Limb (tissue), 2 donors: ENCODE measurements around the gene RBMS3.
A peak's percentile ranks its signal among the peaks of the same experiment; 100 is the strongest.
"Not testable (repeated sequence)": the region's sequence is repeated elsewhere in the genome, so short reads cannot be mapped to it uniquely, and the experiment has no call there.

ENCODE experiments used
- DNase-seq, 2 donors: peaks; one replicate each; pipeline ENCODE4 v3.0.0-alpha.2; 2016; ENCODE audit errors: extremely low spot score in 2 of 2

RBMS3 gene

DNA sequence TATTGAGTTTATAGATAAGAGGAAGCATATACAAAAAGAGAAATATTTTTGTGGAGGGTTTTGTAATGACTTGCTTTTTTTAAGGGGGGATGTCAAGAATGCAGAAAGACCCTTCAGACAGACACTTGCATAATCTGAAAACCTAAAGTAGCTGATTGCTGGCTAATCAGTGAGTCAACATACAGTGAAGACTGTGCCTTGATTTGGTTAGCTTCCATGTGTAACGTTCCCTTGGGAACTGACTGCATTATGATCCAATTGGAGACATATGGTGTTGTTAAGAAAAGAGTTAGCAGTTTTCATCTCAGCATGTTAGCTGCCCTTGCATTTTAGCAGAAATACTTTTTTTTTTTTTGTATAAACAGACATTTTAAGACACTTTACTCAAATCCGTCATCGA, 483.2 kb downstream of the RBMS3 start:
- DNase-seq: peak in 1 of 2 donors; percentile 39

DNA sequence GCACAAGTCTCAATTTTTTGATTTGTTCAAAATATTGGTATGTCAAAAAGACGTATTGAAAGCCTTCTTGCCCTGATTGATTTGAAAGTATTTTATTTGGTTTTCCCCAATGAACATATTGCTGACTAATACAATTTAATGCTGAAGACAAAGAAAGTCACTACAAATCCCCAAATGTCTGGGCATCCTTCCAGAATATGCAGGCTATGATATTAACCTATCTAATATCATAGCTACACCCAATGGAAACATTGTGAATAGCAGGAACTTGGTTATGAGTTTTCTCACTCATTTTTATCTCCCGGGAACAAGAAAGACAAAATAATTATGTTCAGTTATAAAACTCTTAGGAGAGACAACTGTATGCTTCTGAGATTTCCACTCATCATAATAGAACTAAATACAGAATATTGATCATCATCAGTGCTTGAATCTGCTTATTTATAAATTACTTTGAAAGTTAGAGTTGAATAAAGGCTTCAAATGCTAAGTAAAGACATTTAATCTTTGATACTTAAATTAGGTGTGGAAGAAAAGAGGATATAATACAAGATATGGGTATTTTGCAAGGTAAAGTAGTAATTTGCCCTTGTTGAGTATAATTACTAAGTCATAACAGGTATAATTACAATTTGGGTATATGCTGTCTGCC, 483.9 kb downstream of the RBMS3 start:
- DNase-seq: peak in 1 of 2 donors; percentile 88

DNA sequence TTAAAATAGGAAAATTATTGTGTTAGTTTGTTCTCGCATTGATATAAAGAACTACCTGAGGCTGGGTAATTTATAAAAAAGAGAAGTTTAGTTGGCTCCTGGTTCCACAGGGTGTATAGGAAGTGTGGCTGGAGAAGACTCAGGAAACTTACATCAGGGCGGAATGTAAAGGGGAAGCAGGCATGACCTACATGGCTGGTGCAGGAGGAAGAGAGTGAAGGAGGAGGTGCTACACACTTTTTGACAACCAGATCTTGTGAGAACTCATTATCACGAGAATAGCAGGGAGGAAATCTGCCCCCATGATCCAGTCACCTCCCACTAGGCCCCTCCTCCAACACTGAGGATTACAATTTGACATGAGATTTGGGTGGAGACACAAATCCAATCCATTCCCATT, 490.7 kb downstream of the RBMS3 start:
- no peak for DNase-seq

- no peak for DNase-seq
These were observed 491.6 kb downstream of the RBMS3 start for GRCh38 chr3:29772436-29772835.

GRCh38 chr3:29773481-29773880, 492.6 kb downstream of the RBMS3 start:
- DNase-seq: no peak

- DNase-seq: no peak
These were observed 494.5 kb downstream of the RBMS3 start for GRCh38 chr3:29775340-29775739.

GRCh38 chr3:29777869-29778268, 497.0 kb downstream of the RBMS3 start:
- DNase-seq: no peak

DNA sequence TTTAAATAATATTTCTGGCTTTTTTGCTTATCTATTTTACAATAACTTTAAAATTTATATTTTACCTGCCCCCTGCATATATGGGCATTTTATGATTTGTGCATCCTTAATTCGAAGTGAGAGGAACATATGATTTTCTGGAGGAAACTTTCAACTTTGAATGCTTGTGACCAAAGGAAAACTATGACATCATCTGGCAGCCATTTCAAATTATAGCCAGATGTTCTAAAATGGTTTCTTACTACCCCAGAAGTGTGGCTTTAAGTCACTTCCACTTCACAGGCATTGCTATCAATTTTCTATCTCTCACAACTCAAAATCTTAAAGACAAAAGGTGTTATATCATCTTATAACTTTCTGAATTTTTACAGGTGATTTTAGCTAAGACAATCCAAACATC, 508.8 kb downstream of the RBMS3 start:
- DNase-seq: peak in 1 of 2 donors; percentile 11

DNA sequence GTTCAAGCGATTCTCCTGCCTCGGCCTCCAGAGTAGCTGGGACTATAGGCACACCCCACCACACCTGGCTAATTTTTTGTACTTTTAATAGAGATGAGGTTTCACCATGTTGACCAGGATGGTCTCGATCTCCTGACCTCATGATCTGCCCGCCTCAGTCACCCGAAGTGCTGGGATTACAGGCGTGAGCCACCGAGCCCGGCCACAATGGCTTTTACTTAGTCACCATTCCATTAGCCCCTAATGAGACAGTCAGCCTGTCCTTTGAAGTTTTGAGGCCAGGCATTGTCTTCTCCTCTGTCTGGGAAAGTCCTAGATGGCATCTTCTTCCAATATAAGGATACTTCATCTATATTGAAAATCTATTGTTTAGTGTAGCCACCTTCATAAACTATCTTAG, 515.9 kb downstream of the RBMS3 start:
- no peak for DNase-seq

- DNase-seq: no peak
These were observed 521.2 kb downstream of the RBMS3 start for GRCh38 chr3:29802057-29802456.

- no peak for DNase-seq
These were observed 523.2 kb downstream of the RBMS3 start for GRCh38 chr3:29804044-29804443.

DNA sequence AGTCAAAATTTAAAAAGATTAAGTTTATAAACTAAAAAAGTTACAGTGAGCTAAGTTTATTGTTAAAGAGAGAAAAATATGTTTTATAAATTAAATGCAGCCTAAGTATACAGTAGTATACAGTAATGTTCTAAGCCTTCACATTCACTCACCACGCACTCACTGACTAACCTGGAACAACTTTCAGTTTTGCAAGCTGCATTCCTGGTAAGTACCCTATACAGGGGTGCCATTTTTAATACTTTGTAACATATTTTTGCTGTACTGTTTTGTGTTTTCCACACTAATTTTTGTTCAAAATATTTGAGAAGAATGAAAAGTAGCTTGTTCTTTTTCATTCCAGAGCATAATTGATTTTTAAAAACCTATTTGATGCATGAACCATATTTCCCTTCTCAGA, 524.9 kb downstream of the RBMS3 start:
- no peak for DNase-seq

- not testable (repeated sequence) for DNase-seq
These were observed 527.5 kb downstream of the RBMS3 start for GRCh38 chr3:29808324-29808723.

GRCh38 chr3:29822071-29822470, 541.2 kb downstream of the RBMS3 start:
- no peak for DNase-seq

DNA sequence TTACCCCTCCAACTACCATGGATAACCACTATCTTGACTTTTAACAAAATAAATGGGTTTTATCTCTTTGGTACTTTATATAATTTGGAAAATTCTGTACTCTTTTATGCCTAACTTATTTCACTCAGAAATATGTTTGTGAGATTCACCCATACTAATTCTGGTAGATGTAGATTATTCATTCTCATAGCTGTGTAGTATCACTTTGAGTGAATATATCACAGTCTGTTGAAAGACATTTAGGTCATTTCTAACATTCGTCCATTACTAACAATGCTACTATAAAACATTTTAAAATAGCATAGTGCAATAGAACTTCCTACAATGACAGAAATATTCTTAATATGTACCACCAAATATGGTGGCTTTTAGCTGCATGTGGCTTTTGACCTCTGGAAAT, 542.4 kb downstream of the RBMS3 start:
- no peak for DNase-seq

- DNase-seq: no peak
These were observed 545.8 kb downstream of the RBMS3 start for GRCh38 chr3:29826712-29827111.

GRCh38 chr3:29827756-29828155, 546.9 kb downstream of the RBMS3 start:
- DNase-seq: no peak

DNA sequence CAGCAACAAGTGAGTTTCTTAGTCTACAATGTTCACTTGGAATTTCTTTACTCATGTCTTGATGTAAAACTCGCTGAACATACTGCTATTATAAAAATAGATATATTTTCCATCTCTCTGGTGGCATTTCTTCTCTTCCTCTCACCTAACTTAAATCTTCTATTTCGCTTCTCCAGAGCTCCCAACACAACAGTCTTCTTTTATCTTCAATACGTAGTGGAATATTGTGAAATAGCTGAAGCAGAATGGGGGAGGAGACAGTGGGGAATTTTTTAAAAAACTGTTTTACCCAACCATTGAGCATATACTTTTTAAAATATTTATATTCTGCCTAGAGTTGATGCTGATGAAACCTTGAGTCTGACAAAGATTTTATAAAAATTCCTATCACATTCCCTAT, 548.5 kb downstream of the RBMS3 start:
- DNase-seq: no peak

DNA sequence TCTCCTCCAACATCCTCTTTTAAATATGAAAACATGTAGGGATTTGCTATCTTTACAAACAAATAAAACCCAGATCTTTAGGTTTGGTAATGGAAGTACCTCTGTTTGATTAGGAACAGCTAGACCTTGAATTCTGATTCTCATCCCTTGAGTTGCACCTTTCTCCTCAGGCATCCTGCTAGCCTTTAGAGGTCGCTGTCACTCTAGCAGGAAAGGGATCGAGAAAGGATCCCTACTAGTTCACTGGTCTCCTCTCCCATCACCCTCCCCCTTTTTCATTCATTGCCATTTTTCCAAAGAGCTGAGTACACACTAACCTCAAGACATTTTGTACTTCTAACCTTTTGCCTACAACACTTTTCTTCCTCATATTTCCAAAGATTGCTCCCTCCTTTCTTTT, 569.8 kb downstream of the RBMS3 start:
- no peak for DNase-seq

- no peak for DNase-seq
These were observed 571.9 kb downstream of the RBMS3 start for GRCh38 chr3:29852767-29853166.

GRCh38 chr3:29853841-29854397, 573.0 kb downstream of the RBMS3 start:
- DNase-seq: no peak

DNA sequence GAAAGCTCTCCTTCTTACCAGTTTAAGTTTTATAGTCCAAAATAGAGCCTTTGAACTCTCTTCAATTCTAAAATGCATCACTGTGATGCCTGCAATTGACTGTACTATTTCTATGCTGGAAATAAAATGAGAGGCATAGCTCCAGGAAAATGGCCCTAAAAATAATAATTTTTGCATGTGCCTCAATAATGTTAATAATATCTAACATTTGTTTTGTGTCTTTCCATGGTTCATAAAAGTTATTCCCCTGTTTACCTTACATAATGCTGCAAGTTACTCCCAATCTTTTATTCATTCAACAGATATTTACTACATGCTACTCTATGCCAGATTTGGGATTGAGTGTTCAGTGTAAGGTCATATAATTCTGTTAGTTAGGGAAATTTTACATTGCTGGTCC, 574.0 kb downstream of the RBMS3 start:
- peak in 1 of 2 donors; percentile 25 for DNase-seq

DNA sequence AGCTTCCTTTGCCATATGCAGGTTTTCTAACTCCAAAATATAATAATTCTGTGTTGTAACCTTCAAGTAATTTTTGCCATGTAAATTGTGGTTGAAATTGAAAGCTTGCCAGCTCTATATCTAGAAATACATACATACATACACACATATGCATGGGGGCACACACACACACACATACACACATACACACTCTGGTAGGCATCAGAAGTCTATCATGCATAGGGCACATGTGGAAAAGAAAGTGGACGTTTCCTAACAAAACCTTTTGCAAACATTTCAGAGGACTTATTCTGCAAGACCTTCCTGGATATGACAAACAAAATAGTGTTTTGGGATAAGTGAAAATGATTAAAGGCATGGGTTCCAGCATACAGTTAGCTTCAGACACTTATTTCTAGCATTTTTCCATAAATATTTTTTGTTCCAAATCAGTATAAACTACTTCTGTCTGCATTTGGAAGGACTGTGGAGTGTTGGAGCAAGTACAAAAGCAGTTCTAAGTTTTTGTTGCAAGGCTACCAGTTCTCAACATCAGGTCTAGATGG, 578.9 kb downstream of the RBMS3 start:
- no peak for DNase-seq
